OCI-LY1 (cell line): ENCODE results near the gene MACIR.

Experiments used
- CTCF ChIP-seq: fragments of 200-600 bp; sonication (generic), shearing (Covaris generic); IDR thresholded peaks from 2 replicates; pipeline ENCODE4 v1.5.1; 2017; ENCODE audit warnings: mild to moderate bottlenecking, antibody characterized with exemption, low read length, moderate library complexity, mixed read lengths
- EZH2 ChIP-seq: fragments of 200-600 bp; sonication (generic), shearing (Covaris generic); IDR thresholded peaks from 2 replicates; pipeline ENCODE4 v1.8.0; 2017; ENCODE audit warnings: borderline replicate concordance, mixed run types, mild to moderate bottlenecking, antibody characterized with exemption, low read length, moderate library complexity, mixed read lengths

- TF ChIP-seq CTCF = peak; percentile 37; the same call in 1 of the 2 replicates
- no peak for TF ChIP-seq EZH2
Measured at GRCh38 chr5:103256178-103256577, 2.4 kb upstream of the MACIR start.
